GM12878 (cell line): ENCODE data around the gene SYTL2. TPM values are rescaled to one million over a fixed set of nuclear protein-coding genes. Genes with fewer than 3 reads are reported as not detected.

ENCODE experiments used
- ATAC-seq: fragments of 200-7000 bp; cut with Tn5 transposase; 3 replicates; pipeline ENCODE4 v1.9.1; 2020; ENCODE audit warnings: mild to moderate bottlenecking, moderate library complexity
- BruUV-seq: library from RNA; stranded (reverse); fragments of 400-500 nt; replicated peaks from 2 replicates; lab custom pipeline; 2021; lab: Mats Ljungman, UMichigan
- CTCF ChIA-PET: fragments of 300-600 bp; sonication (Branson Sonifier 250); formaldehyde crosslinking; extraction: SDS; loops from one replicate; lab custom pipeline; 2021; ENCODE audit warnings: inconsistent platforms; lab: Yijun Ruan, JAX
- POLR2A ChIA-PET: fragments of 350-600 bp; formaldehyde crosslinking; extraction: SDS; loops from one replicate; lab custom pipeline; 2021; ENCODE audit warnings: inconsistent platforms; lab: Charles Lee
- RAD21 ChIA-PET: fragments of 300-600 bp; sonication (Branson Sonifier 250); formaldehyde crosslinking; loops from one replicate; lab custom pipeline; 2023; ENCODE audit warnings: antibody characterized with exemption; ENCODE audit not compliant: unreplicated experiment; lab: Charles Lee
- SMC1A ChIA-PET: fragments of 300-600 bp; sonication (Branson Sonifier 250); formaldehyde crosslinking; loops from one replicate; lab custom pipeline; 2023; ENCODE audit not compliant: unreplicated experiment, uncharacterized antibody; lab: Charles Lee
- DNase-seq: peaks from one replicate; pipeline ENCODE4 v3.0.0-alpha.2; 2011; ENCODE audit warnings: low read depth, low spot score
- FAIRE-seq: peaks from 3 replicates; lab custom pipeline; 2011; peaks lifted over from hg19 to GRCh38; lab: Jason Lieb, UNC
- H2AFZ ChIP-seq: 2 replicates; pipeline ENCODE4 v1.6.0; 2011; ENCODE audit warnings: low read depth, low read length, control low read depth; ENCODE audit not compliant: control insufficient read depth
- H3K27ac ChIP-seq: 2 replicates; pipeline ENCODE4 v1.5.1; 2011; ENCODE audit warnings: control low read depth; ENCODE audit not compliant: control insufficient read depth, insufficient read depth
- H3K27me3 ChIP-seq, 2 experiments: replicated peaks in 1 of 2; 2 replicates each; pipeline versions ENCODE4 v1.6.0 to v1.6.1; 2011; ENCODE audit warnings: low read length in 1 of 2; ENCODE audit not compliant: control insufficient read depth in 2 of 2, insufficient read depth in 2 of 2
- H3K36me3 ChIP-seq, 2 experiments: 2 replicates each; pipeline ENCODE4 v1.5.1; 2011; ENCODE audit warnings: low read length in 1 of 2; ENCODE audit not compliant: control insufficient read depth in 2 of 2, insufficient read depth in 2 of 2
- H3K4me1 ChIP-seq: 2 replicates; pipeline ENCODE4 v1.6.1; 2011; ENCODE audit warnings: mild to moderate bottlenecking, low read length, moderate library complexity, mixed read lengths; ENCODE audit not compliant: control insufficient read depth, insufficient read depth
- H3K4me2 ChIP-seq: 2 replicates; pipeline ENCODE4 v1.6.0; 2011; ENCODE audit warnings: control low read depth; ENCODE audit not compliant: control insufficient read depth, insufficient read depth
- H3K4me3 ChIP-seq: fragments of 200-600 bp; sonication (generic); 2 replicates; pipeline ENCODE4 v1.5.1; 2016
- H3K79me2 ChIP-seq: 2 replicates; pipeline ENCODE4 v1.6.0; 2011; ENCODE audit warnings: low read length; ENCODE audit not compliant: control insufficient read depth, insufficient read depth
- H3K9ac ChIP-seq: 2 replicates; pipeline ENCODE4 v1.8.0; 2011; ENCODE audit warnings: low read length, control low read depth, mixed read lengths; ENCODE audit not compliant: control insufficient read depth, insufficient read depth
- H3K9me3 ChIP-seq: replicated peaks from 3 replicates; pipeline ENCODE4 v1.5.1; 2011; ENCODE audit warnings: mild to moderate bottlenecking, low read length; ENCODE audit not compliant: control insufficient read depth, insufficient read depth
- H4K20me1 ChIP-seq: 2 replicates; pipeline ENCODE4 v1.6.0; 2011; ENCODE audit not compliant: control insufficient read depth, insufficient read depth
- ATF3 ChIP-seq: IDR thresholded peaks from 2 replicates; pipeline ENCODE4 v1.6.1; 2011; ENCODE audit warnings: low read depth, mild to moderate bottlenecking, low read length, moderate library complexity, borderline replicate concordance; ENCODE audit errors: extremely low read depth
- ATF7 ChIP-seq: fragments of 450-650 bp; IDR thresholded peaks from 2 replicates; pipeline ENCODE4 v1.6.1; 2016; ENCODE audit warnings: low read depth, mild to moderate bottlenecking
- CBX5 ChIP-seq: sonication (generic); IDR thresholded peaks from 2 replicates; pipeline ENCODE4 v1.6.1; 2016; ENCODE audit warnings: low read depth, moderate library complexity, mild to moderate bottlenecking, inconsistent platforms
- CHD1 ChIP-seq: IDR thresholded peaks from 2 replicates; pipeline ENCODE4 v1.6.1; 2012; ENCODE audit warnings: low read depth, low read length, improper control_type of control experiment
- CREB1 ChIP-seq: IDR thresholded peaks from 2 replicates; pipeline ENCODE4 v1.6.1; 2012; ENCODE audit warnings: low read depth, mild to moderate bottlenecking, inconsistent platforms
- ESRRA ChIP-seq: IDR thresholded peaks from 2 replicates; pipeline ENCODE4 v1.6.1; 2012; ENCODE audit warnings: mild to moderate bottlenecking, low read length, improper control_type of control experiment
- IRF5 ChIP-seq: fragments of 450-650 bp; IDR thresholded peaks from 2 replicates; pipeline ENCODE4 v1.6.1; 2017; ENCODE audit warnings: borderline replicate concordance
- JUNB ChIP-seq: IDR thresholded peaks from 2 replicates; pipeline ENCODE4 v1.6.1; 2016; ENCODE audit warnings: antibody characterized with exemption, mild to moderate bottlenecking
- RELA ChIP-seq: fragments of 450-650 bp; IDR thresholded peaks from 2 replicates; pipeline ENCODE4 v1.8.0; 2014; ENCODE audit warnings: borderline replicate concordance; ENCODE audit not compliant: partially characterized antibody
- SMARCA5 ChIP-seq: fragments of 450-650 bp; IDR thresholded peaks from 2 replicates; pipeline ENCODE4 v1.6.1; 2017; ENCODE audit warnings: mild to moderate bottlenecking
- ZNF274 ChIP-seq: IDR thresholded peaks from one replicate; pipeline ENCODE4 v1.8.0; 2011; ENCODE audit not compliant: insufficient read length, insufficient read depth
- whole genome bisulfite sequencing: methylation state at CpG from one replicate; pipeline ENCODE4 v1.1.6; 2016; ENCODE audit warnings: low lambda C conversion rate; ENCODE audit not compliant: insufficient replicate concordance, insufficient coverage; ENCODE audit errors: missing lambda C conversion rate; 5-methylcytosine and 5-hydroxymethylcytosine counted together
- in situ Hi-C: fragments of 300-500 bp; cut with MboI; formaldehyde crosslinking; loops from 9 replicates; pipeline ENCODE4 v1.14.3; 2018; ENCODE audit warnings: mixed read lengths
- intact Hi-C: fragments of 100-400 bp; cut with micrococcal nuclease; formaldehyde crosslinking; loops from one replicate; pipeline ENCODE4 v1.14.2; 2022; ENCODE audit not compliant: unreplicated experiment
- polyA plus RNA-seq, 11 experiments: library from polyadenylated mRNA; depleted of rRNA in 4 of 11; unstranded in 6 of 11; stranded (reverse) in 5 of 11; fragments of >200 nt; fragmentation: Nextera tagmentation in 4 of 11; fragmentation: Illumina TruSeq in 1 of 11; extraction: Ambion mirVana in 4 of 11; extraction: Trizol in 1 of 11; gene quantifications; 1 replicate in 1 of 11; 2 replicates in 10 of 11; pipeline versions ENCODE4 v1.2.1 to v1.2.3, GENCODE V29; 2011 to 2016; ENCODE audit warnings: inconsistent platforms in 2 of 11, missing spikeins in 2 of 11, low read depth in 1 of 11
- total RNA-seq, 4 experiments: library from RNA; depleted of rRNA in 3 of 4; stranded (reverse); fragments of >200 nt in 3 of 4; fragmentation: Illumina TruSeq in 1 of 4; extraction: Trizol in 1 of 4; gene quantifications; 2 replicates each; pipeline versions ENCODE4 v1.2.1 to v1.2.3, GENCODE V29; 2013 to 2021
- TF ChIP-seq, protein P1 (sequence below): fragments of 450-650 bp; IDR thresholded peaks from 2 replicates; pipeline ENCODE4 v1.6.1; 2018; ENCODE audit warnings: mild to moderate bottlenecking, low read depth, moderate library complexity; ENCODE audit not compliant: partially characterized antibody
- TF ChIP-seq, protein P2 (sequence below): IDR thresholded peaks from 2 replicates; pipeline ENCODE4 v1.6.1; 2012; ENCODE audit warnings: low read depth, low read length, improper control_type of control experiment
- TF ChIP-seq, protein P3 (sequence below): IDR thresholded peaks from 2 replicates; pipeline ENCODE4 v1.6.1; 2011; ENCODE audit warnings: mild to moderate bottlenecking, low read depth, low read length, moderate library complexity; ENCODE audit not compliant: insufficient replicate concordance
- TF ChIP-seq, protein P4 (sequence below): fragments of 450-650 bp; IDR thresholded peaks from 2 replicates; pipeline ENCODE4 v1.6.1; 2017; ENCODE audit warnings: low read depth, mild to moderate bottlenecking, moderate library complexity

SYTL2 gene
- total and polyA plus RNA-seq, 10 of the 15 experiments (the other 5 are each of a cell fraction or from before 2014, with no cell fraction given) = 0.02 to 1.4 (median 0.31) TPM; not detected in 2

GRCh38 chr11:85809863-85810262 is 1.1 kb downstream of the SYTL2 start:
- in situ Hi-C loops = no loop called here
- Histone ChIP-seq H3K79me2 (no peaks in the 10 kb centered on the region), H3K9ac (no peak overlapping the region), H3K4me3 (no peak overlapping the region), H3K4me2 (no peak overlapping the region), H2AFZ (no peak overlapping the region), H3K27me3 (peaks cover 16 to 20% of the 10 kb centered on the region in 2 experiments), H3K27ac (no peak overlapping the region), H4K20me1 (no peaks in the 10 kb centered on the region), H3K4me1 (no peaks in the 10 kb centered on the region), H3K36me3 (no peaks in the 10 kb centered on the region), H3K9me3 (no peaks in the 10 kb centered on the region)
- TF ChIP-seq, protein P1, sequence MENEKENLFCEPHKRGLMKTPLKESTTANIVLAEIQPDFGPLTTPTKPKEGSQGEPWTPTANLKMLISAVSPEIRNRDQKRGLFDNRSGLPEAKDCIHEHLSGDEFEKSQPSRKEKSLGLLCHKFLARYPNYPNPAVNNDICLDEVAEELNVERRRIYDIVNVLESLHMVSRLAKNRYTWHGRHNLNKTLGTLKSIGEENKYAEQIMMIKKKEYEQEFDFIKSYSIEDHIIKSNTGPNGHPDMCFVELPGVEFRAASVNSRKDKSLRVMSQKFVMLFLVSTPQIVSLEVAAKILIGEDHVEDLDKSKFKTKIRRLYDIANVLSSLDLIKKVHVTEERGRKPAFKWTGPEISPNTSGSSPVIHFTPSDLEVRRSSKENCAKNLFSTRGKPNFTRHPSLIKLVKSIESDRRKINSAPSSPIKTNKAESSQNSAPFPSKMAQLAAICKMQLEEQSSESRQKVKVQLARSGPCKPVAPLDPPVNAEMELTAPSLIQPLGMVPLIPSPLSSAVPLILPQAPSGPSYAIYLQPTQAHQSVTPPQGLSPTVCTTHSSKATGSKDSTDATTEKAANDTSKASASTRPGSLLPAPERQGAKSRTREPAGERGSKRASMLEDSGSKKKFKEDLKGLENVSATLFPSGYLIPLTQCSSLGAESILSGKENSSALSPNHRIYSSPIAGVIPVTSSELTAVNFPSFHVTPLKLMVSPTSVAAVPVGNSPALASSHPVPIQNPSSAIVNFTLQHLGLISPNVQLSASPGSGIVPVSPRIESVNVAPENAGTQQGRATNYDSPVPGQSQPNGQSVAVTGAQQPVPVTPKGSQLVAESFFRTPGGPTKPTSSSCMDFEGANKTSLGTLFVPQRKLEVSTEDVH = no peak
- no peak for TF ChIP-seq IRF5
- no peak for TF ChIP-seq ATF7
- TF ChIP-seq, protein P2, sequence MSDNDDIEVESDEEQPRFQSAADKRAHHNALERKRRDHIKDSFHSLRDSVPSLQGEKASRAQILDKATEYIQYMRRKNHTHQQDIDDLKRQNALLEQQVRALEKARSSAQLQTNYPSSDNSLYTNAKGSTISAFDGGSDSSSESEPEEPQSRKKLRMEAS = no peak
- no peak for TF ChIP-seq ZNF274
- TF ChIP-seq, protein P3, sequence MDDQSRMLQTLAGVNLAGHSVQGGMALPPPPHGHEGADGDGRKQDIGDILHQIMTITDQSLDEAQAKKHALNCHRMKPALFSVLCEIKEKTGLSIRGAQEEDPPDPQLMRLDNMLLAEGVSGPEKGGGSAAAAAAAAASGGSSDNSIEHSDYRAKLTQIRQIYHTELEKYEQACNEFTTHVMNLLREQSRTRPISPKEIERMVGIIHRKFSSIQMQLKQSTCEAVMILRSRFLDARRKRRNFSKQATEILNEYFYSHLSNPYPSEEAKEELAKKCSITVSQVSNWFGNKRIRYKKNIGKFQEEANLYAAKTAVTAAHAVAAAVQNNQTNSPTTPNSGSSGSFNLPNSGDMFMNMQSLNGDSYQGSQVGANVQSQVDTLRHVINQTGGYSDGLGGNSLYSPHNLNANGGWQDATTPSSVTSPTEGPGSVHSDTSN = no peak
- no peak for TF ChIP-seq ESRRA
- no peak for TF ChIP-seq CBX5
- no peak for TF ChIP-seq CREB1
- TF ChIP-seq CHD1 = no peak
- TF ChIP-seq ATF3 = no peak
- TF ChIP-seq, protein P4, sequence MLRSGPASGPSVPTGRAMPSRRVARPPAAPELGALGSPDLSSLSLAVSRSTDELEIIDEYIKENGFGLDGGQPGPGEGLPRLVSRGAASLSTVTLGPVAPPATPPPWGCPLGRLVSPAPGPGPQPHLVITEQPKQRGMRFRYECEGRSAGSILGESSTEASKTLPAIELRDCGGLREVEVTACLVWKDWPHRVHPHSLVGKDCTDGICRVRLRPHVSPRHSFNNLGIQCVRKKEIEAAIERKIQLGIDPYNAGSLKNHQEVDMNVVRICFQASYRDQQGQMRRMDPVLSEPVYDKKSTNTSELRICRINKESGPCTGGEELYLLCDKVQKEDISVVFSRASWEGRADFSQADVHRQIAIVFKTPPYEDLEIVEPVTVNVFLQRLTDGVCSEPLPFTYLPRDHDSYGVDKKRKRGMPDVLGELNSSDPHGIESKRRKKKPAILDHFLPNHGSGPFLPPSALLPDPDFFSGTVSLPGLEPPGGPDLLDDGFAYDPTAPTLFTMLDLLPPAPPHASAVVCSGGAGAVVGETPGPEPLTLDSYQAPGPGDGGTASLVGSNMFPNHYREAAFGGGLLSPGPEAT = no peak
- no peak for TF ChIP-seq SMARCA5
- TF ChIP-seq JUNB = no peak
- no peak for TF ChIP-seq RELA
- peak; percentile 16; the same call in 2 of the 3 replicates for ATAC-seq
- DNase-seq = no peak
- WGBS = 12% methylated on average over 4 of the region's 4 CpGs
- intact Hi-C loops = no loop called here
- FAIRE-seq = no peak
- POLR2A ChIA-PET = no interaction called here
- no TSS peak for BruUV-seq
- SMC1A ChIA-PET = interaction anchor here (0.5 to 1.0 kb wide), 2 partner anchors 12 to 113 kb away, joined by 3 to 4 read pairs; no protein-coding TSS in a partner anchor
- CTCF ChIA-PET = no interaction called here
- RAD21 ChIA-PET = no interaction called here
